Body of pancreas (tissue), 4 donors: ENCODE data around the gene SGTA.

Source experiments
- CTCF ChIP-seq, 7 experiments: fragments of 450-650 bp in 4 of 7; fragments of 200-600 bp in 3 of 7; sonication (generic) in 3 of 7; IDR thresholded peaks; one replicate each; pipeline ENCODE4 v1.5.1; 2016 to 2019; ENCODE audit warnings: antibody characterized with exemption in 7 of 7
- POLR2A ChIP-seq, 3 donors: fragments of 450-650 bp; IDR thresholded peaks; one replicate each; pipeline ENCODE4 v1.6.1; 2016; ENCODE audit warnings: antibody characterized with exemption in 3 of 3, mild to moderate bottlenecking in 2 of 3

DNA sequence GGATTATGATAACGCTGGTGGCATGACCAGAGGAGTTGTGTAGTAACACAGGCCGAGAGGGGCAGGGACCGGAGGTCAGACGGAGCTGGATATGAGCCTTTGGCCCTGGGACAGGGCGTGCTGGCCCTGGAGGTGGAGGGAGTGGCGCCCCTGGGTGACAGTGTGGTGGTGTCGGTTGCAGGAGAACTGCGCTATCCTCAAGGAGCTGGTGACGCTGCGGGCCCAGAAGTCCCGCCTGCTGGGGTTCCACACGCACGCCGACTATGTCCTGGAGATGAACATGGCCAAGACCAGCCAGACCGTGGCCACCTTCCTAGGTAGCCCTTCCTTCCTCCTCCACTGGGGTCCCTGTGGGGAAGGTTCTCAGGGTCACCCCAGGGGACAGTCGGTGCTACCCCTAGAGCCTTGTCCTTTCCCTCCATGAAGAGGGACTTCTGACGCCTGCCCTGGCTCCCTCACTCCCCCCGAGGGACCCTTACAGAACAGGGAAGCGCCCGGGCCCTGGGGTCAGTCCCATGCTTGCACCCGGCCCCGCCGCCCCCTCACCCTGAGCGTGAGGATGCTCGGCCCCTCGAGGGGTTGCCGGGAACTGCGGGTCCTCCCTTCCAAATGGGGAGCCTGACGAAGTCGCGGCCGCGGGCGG, 23.8 kb upstream of the SGTA start:
- TF ChIP-seq CTCF (IDR thresholded peaks at IDR 0.05) (no peak), POLR2A (IDR thresholded peaks at IDR 0.05) (no peak)
